GM10248 (cell line): ENCODE data around the gene ACOT7.

ENCODE experiments used
- CTCF ChIA-PET: fragments of 300-600 bp; sonication (Branson Sonifier 250); formaldehyde crosslinking; extraction: SDS; loops from one replicate; lab custom pipeline; 2021; ENCODE audit warnings: antibody characterized with exemption; lab: Yijun Ruan, JAX
- POLR2A ChIA-PET: fragments of 350-650 bp; sonication (Branson Sonifier 250); formaldehyde crosslinking; extraction: SDS; loops from one replicate; lab custom pipeline; 2020; ENCODE audit warnings: antibody characterized with exemption; lab: Yijun Ruan, JAX
- DNase-seq: peaks from one replicate; pipeline ENCODE4 v3.0.0; 2012; ENCODE audit errors: extremely low spot score
- TF ChIP-seq, protein P1 (sequence below): IDR thresholded peaks from 2 replicates; pipeline ENCODE4 v1.5.1; 2012; ENCODE audit warnings: mild to moderate bottlenecking, low read depth; ENCODE audit errors: extremely low read depth, missing control alignments, control extremely low read depth

The ACOT7 gene

DNA sequence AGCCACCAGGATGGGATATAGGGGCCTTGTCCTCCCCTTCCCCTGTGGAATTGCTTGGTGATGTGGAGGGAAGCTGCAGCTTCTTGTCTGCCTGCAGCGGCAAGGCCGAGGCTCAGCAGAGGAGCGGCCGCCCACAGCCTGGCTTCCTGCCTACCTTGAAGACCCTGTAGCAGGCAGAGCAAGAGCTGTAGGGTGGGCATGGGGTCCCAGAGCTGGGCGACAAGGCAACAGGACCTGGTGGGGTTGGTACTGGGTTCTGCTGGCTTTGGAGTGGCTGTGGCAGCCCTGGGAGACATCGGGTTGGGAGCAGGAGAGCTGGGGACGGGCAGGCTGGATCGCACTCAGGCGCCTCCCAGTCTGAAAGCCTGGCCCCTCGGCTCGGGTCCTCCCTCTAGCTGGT, 126.9 kb downstream of the ACOT7 start:
- DNase-seq = no peak
- TF ChIP-seq, protein P1, sequence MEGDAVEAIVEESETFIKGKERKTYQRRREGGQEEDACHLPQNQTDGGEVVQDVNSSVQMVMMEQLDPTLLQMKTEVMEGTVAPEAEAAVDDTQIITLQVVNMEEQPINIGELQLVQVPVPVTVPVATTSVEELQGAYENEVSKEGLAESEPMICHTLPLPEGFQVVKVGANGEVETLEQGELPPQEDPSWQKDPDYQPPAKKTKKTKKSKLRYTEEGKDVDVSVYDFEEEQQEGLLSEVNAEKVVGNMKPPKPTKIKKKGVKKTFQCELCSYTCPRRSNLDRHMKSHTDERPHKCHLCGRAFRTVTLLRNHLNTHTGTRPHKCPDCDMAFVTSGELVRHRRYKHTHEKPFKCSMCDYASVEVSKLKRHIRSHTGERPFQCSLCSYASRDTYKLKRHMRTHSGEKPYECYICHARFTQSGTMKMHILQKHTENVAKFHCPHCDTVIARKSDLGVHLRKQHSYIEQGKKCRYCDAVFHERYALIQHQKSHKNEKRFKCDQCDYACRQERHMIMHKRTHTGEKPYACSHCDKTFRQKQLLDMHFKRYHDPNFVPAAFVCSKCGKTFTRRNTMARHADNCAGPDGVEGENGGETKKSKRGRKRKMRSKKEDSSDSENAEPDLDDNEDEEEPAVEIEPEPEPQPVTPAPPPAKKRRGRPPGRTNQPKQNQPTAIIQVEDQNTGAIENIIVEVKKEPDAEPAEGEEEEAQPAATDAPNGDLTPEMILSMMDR = no peak
- ChIA-PET POLR2A (no interaction called here), CTCF (interaction anchor here (9.2 kb wide), 1 partner anchor 20 kb away, joined by 64 read pairs; no protein-coding TSS in a partner anchor)

DNA sequence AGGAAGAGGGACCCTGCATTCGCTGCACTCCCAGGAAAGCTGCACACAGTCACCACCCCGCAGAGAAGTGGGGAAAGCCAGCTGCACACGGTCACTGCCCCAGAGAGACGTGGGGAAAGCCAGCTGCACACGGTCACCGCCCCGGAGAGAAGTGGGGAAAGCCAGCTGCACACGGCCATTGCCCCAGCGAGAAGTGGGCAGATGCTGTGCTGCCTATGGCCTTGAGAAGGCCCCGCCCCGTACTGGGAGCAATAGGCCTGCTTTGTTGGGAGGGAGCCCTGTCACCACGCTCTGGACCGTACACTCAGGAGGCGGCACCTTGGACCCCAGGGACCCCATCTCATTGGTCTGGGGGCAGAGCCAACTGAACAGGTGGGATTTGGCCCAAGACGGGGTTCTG, 128.4 kb downstream of the ACOT7 start:
- POLR2A ChIA-PET = no interaction called here
- CTCF ChIA-PET = interaction anchor here (1.2 to 9.2 kb wide), 2 partner anchors 18 to 158 kb away, joined by 3 to 64 read pairs; no protein-coding TSS in a partner anchor
- DNase-seq = no peak
- TF ChIP-seq, protein P1 = no peak

DNA sequence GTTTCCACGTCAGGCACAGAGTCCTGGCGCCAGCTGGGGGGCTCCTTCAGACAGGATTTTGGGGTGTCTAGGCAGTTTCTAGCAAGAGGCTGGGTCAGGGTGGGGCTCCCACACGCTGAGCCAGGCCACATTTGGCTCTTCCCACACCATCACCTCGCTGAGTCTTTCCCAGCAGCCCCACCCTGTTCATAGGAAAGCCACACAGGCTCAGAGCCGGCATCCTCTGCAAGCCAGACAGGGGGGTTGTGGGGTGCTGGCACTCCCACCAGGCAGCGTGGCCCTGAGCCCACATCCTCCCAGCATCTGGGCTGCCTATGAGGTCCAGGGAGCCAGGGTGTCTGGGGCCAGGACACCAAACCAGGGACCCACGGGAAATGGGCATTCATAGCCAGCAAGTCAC, 129.9 kb downstream of the ACOT7 start:
- DNase-seq = no peak
- ChIA-PET CTCF (interaction anchor here (9.2 kb wide), 1 partner anchor 17 kb away, joined by 64 read pairs; no protein-coding TSS in a partner anchor), POLR2A (no interaction called here)
- TF ChIP-seq, protein P1 = no peak

DNA sequence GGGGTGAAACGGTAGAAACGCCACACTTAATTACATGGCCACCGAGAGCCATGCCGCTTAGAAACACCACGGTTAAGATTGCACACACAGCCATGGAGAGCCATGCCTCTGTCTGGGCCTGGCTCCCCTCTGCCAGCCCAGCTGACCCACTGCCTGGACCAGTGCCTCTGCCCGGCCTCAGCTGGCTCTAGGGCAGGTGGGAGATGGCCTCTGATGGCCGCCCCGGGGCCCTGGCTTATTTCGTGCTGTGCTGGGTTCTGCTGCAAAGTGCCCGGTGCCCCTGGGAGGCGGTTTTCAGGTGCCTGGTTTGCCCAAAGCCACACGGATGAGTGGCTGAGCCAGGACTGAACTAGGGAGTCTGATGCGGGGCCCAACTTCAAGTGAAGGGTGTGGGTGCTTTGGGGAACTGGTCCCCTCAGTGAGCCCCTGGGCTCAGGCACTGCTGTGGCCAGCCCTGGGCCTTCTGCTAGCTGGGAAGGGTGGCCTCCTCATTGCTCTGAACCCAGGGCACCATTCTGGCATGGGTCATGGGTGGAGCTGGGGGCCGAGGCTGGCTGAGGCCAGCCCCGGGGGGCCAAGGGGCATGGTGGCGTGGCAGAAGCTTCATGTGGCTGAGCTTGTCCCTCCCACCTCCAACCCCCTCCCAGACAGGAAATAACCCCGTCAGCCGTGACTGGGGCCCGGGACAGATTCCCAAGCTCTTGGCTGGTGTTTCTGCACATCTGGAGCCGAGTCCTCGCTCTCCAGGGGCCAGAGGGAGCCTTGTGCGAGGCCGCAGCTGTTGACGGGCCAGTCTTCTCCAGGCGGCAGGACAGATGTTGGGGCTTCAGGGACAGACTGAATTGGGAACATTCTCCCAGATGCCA, 130.8 kb downstream of the ACOT7 start:
- ChIA-PET CTCF (interaction anchor here (0.9 to 9.2 kb wide), 4 partner anchors 16 to 83 kb away, joined by 3 to 64 read pairs (median 4); no protein-coding TSS in a partner anchor), POLR2A (no interaction called here)
- no peak for DNase-seq
- TF ChIP-seq, protein P1 = no peak

DNA sequence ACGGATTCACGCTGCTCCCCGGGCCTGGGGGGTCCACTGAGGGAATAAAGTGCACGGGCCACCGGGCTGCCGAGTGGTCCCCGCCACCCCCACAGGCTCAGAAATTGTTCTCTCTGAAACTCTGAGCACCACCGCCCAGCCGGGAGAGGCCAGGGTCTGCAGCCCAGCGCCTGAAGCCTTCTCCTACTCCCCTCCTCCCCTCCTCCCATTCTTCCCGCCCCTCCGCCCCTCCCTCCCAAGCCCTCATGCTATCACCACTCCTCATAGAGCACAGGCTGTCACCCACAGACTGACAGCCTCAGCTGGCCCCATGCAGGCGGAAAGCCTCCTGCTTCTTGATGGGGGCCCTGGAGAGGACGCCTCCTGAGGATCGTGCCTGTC, 132.0 kb downstream of the ACOT7 start:
- POLR2A ChIA-PET = no interaction called here
- CTCF ChIA-PET = interaction anchor here (0.9 to 9.2 kb wide), 3 partner anchors 15 to 84 kb away, joined by 3 to 64 read pairs (median 4); no protein-coding TSS in a partner anchor
- DNase-seq = no peak
- TF ChIP-seq, protein P1 = no peak

DNA sequence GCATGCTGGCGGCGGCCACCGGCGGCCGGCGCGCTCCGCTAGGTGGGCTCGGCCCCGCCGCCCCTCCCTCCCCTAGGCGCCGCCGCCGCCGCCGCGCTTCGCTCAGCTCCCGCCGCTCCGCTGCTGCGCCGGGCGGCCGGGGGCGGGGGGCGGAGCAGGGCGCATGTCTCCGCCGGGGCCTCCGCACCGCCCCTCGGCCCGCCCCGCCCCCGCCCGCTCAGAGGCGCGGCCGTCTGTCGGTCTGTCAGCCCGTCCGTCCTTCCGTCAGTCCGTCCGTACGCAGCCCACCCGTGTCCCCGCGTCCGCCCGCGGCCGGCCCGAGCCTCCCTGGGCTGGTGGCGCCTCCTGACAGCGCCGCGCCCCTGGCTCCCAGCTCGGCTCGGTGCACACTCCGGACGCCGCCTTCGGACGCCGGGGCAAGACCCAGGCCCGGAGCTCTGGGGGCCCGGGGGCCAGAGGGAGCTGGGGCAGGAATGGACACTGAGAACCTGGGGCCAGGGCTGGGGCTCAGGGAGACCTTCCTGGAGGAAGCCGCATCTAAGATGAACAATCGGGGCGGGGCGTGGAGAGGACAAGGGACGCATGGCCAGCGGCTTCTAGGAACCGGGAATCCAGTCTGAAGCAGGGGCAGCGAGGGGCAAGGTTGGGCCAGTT, 132.5 kb downstream of the ACOT7 start, which contains the start of gene GPR153:
GPR153 (minus strand) TSS at position 138 of the 654 bp plus-strand sequence. CDS start 6,193 bp downstream, outside the sequence.
- ChIA-PET POLR2A (no interaction called here), CTCF (interaction anchor here (1.5 to 9.2 kb wide), 2 partner anchors 14 to 84 kb away, joined by 3 to 64 read pairs; no protein-coding TSS in a partner anchor)
- TF ChIP-seq, protein P1 = no peak
- peak; percentile 82 for DNase-seq
